Measurements from ENCODE around the gene EVI5. TPM values are rescaled to one million over a fixed set of nuclear protein-coding genes. Genes with fewer than 3 reads are reported as not detected.

The EVI5 gene
- polyA plus RNA-seq, 1 experiment, result 28.5 TPM

- CTCF ChIA-PET, result interaction anchor here (0.6 to 1.6 kb wide), 3 partner anchors 24 to 233 kb away, joined by 3 read pairs; no protein-coding TSS in a partner anchor
- TF ChIP-seq CTCF (IDR thresholded peaks at IDR 0.05; ENCODE audit: low read depth, low read length), result no peak
- Histone ChIP-seq H3K4me3 (ENCODE audit: low read depth, low read length) (no peak overlapping the region), H3K27ac (ENCODE audit: low read depth, low read length) (no peak overlapping the region), H3K9me3 (ENCODE audit: control insufficient read depth, insufficient read depth, low read length) (no peaks in the 10 kb centered on the region; the same call in 1 of the 2 replicates), H3K27me3 (ENCODE audit: control insufficient read depth, insufficient read depth, low read length) (no peaks in the 10 kb centered on the region)
- DNase-seq (ENCODE audit: low read depth, low spot score), result no peak
- POLR2A ChIA-PET, result no interaction called here
These were observed 23.5 kb upstream of the EVI5 start for GRCh38 chr1:92808381-92808780.

- Histone ChIP-seq H3K9me3 (ENCODE audit: control insufficient read depth, insufficient read depth, low read length) (no peaks in the 10 kb centered on the region), H3K27ac (ENCODE audit: low read depth, low read length) (peak overlapping the region; percentile 94), H3K27me3 (ENCODE audit: control insufficient read depth, insufficient read depth, low read length) (no peaks in the 10 kb centered on the region), H3K4me3 (ENCODE audit: low read depth, low read length) (no peak overlapping the region)
- CTCF ChIA-PET, result interaction anchor here (0.6 to 2.0 kb wide), 3 partner anchors 13 to 56 kb away, joined by 3 to 5 read pairs (median 4); no protein-coding TSS in a partner anchor
- no peak for DNase-seq (ENCODE audit: low read depth, low spot score)
- TF ChIP-seq CTCF (IDR thresholded peaks at IDR 0.05; ENCODE audit: low read depth, low read length), result no peak
- POLR2A ChIA-PET, result interaction anchor here (1.0 to 1.8 kb wide), 2 partner anchors 10 to 26 kb away, joined by 4 to 7 read pairs; partner anchors contain the start of gene RPL5
These were observed 20.3 kb upstream of the EVI5 start for GRCh38 chr1:92805216-92805615.

GRCh38 chr1:92804721-92805201 is 19.9 kb upstream of the EVI5 start:
- Histone ChIP-seq H3K4me3 (ENCODE audit: low read depth, low read length) (no peak overlapping the region), H3K27ac (ENCODE audit: low read depth, low read length) (peak overlapping the region; percentile 94), H3K9me3 (ENCODE audit: control insufficient read depth, insufficient read depth, low read length) (no peaks in the 10 kb centered on the region), H3K27me3 (ENCODE audit: control insufficient read depth, insufficient read depth, low read length) (no peaks in the 10 kb centered on the region)
- CTCF ChIA-PET, result interaction anchor here (0.6 to 2.0 kb wide), 6 partner anchors 13 to 256 kb away, joined by 3 to 6 read pairs (median 4); partner anchors contain the start of gene EVI5
- DNase-seq (ENCODE audit: low read depth, low spot score), result peak; percentile 95
- POLR2A ChIA-PET, result interaction anchor here (1.0 to 1.8 kb wide), 2 partner anchors 10 to 27 kb away, joined by 4 to 7 read pairs; partner anchors contain the start of gene RPL5
- TF ChIP-seq CTCF (IDR thresholded peaks at IDR 0.05; ENCODE audit: low read depth, low read length), result no peak

GRCh38 chr1:92803140-92803887 is 18.4 kb upstream of the EVI5 start:
- no peak overlapping the region for H3K27ac ChIP-seq (ENCODE audit: low read depth, low read length)
- POLR2A ChIA-PET, result interaction anchor here (1.8 kb wide), 1 partner anchor 28 kb away, joined by 7 read pairs; the partner anchor contains the start of gene RPL5
- no peak for TF ChIP-seq CTCF (IDR thresholded peaks at IDR 0.05; ENCODE audit: low read depth, low read length)
- H3K27me3 ChIP-seq (ENCODE audit: control insufficient read depth, insufficient read depth, low read length), result no peaks in the 10 kb centered on the region
- CTCF ChIA-PET, result interaction anchor here (1.1 to 2.0 kb wide), 3 partner anchors 18 to 54 kb away, joined by 3 to 6 read pairs (median 5); partner anchors contain the start of gene EVI5
- H3K4me3 ChIP-seq (ENCODE audit: low read depth, low read length), result no peak overlapping the region
- no peaks in the 10 kb centered on the region for H3K9me3 ChIP-seq (ENCODE audit: control insufficient read depth, insufficient read depth, low read length)
- DNase-seq (ENCODE audit: low read depth, low spot score), result no peak
